Measurements from ENCODE around the gene ZNF783. TPM values are rescaled to one million over a fixed set of nuclear protein-coding genes. Genes with fewer than 3 reads are reported as not detected.

Gene ZNF783
- total RNA-seq, 3 donors from 2014 or later: 9.2 to 18.2 (median 12.9) TPM

DNA sequence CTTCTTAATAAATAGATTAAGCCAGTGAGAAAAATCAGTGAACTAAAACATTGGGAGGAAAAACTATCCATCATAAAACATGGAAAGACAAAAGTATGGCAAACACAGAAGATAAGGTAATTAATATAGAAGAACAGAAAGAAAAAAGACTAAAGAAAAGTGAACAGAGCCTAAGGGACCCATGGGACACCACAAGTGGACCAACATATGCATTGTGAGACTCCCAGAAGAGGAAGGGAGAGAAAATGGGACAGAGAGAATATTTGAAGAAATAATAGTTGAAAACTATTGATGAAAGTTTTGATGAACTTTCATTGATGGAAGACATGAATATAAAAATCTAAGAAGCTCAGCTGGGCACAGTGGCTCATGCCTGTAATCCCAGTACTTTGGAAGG lies 71.3 kb downstream of the ZNF783 start:
- Histone ChIP-seq H3K4me1 (ENCODE audit: low read depth) (no peaks in the 10 kb centered on the region), H3K36me3 (ENCODE audit: low read depth) (no peaks in the 10 kb centered on the region), H3K4me3 (no peak overlapping the region), H3K9me3 (no peaks in the 10 kb centered on the region)
- ATAC-seq (no peak), DNase-seq (no peak)
- no peak for TF ChIP-seq CTCF (IDR thresholded peaks at IDR 0.05)
- intact Hi-C loops (cut with DNase I, micrococcal nuclease): no loop called here

GRCh38 chr7:149334219-149334618 lies 72.2 kb downstream of the ZNF783 start:
- Histone ChIP-seq H3K36me3 (ENCODE audit: low read depth) (no peaks in the 10 kb centered on the region), H3K9me3 (no peaks in the 10 kb centered on the region), H3K4me1 (ENCODE audit: low read depth) (no peaks in the 10 kb centered on the region), H3K4me3 (no peak overlapping the region)
- no peak for DNase-seq
- ATAC-seq: no peak
- intact Hi-C loops (cut with DNase I, micrococcal nuclease): no loop called here
- no peak for TF ChIP-seq CTCF (IDR thresholded peaks at IDR 0.05)

Other genes with a start within 250 kb of the ZNF783 start
- gene PDIA4, start 233.7 kb upstream of the ZNF783 start, total RNA-seq: 100 to 1,000 TPM in 2 of 3 donors, 10 to 100 TPM in 1; 78.4 to 211 (median 109) TPM
- gene ZNF786, start 171.5 kb upstream of the ZNF783 start, total RNA-seq: 1 to 10 TPM; 4.0 to 7.1 (median 5.0) TPM
- gene ZNF425, start 135.9 kb upstream of the ZNF783 start, total RNA-seq: 1 to 10 TPM; 1.3 to 4.2 (median 1.4) TPM
- gene ZNF398, start 114.7 kb upstream of the ZNF783 start, total RNA-seq: 10 to 100 TPM in 2 of 3 donors, 1 to 10 TPM in 1; 9.9 to 17.2 (median 10.9) TPM
- 10 to 100 TPM; 22.0 to 32.4 (median 28.1) TPM for gene ZNF282, start 66.7 kb upstream of the ZNF783 start, total RNA-seq
- gene ZNF212, start 22.5 kb upstream of the ZNF783 start, total RNA-seq: 10 to 100 TPM in 2 of 3 donors, 1 to 10 TPM in 1; 9.7 to 12.8 (median 11.9) TPM
- gene ZNF777, start 198.9 kb downstream of the ZNF783 start, total RNA-seq: 10 to 100 TPM in 2 of 3 donors, 1 to 10 TPM in 1; 9.6 to 12.2 (median 10.0) TPM
- 10 to 100 TPM; 10.8 to 22.0 (median 13.5) TPM for gene ZNF746, start 235.6 kb downstream of the ZNF783 start, total RNA-seq

All from mucosa of descending colon (tissue), 3 donors.